ENCODE results near the gene ALPP.
"Not testable (repeated sequence)": the region's sequence is repeated elsewhere in the genome, so short reads cannot be mapped to it uniquely, and the experiment has no call there.

DNA sequence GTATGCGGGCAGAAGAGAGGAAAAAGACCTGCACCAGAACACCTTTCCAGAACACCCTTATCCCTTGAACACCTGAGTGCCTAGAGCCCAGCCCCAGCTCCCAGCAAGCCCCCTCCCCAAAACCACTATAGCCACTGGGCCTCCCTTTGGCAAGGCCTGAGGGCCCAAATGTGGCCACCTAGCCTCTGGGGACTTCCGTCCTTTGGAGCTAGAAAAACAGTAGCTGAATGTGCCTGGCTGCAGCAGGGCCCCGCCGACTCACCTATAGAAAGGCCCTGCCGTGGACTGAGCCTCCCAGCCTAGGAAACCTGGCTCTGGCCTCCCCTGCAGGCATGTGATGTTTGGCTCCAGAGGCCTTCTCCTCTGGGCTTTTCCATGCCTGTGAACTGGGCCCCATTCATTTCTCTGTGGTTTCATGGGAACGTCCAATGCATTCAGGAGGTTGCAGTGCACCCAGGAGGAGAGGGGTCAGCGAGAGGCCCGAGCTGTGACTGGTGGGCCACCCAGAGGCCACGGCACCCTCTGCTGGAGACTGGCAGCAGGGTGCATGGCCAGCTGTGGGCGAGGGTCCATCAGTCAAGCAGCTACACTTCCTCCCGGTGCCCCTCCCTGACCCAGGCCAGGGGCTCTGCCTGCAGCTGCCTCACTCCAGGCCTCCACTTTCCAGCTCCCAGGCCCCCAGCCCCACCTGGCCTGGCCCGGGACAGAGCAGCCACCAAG lies 15.3 kb upstream of the ALPP start:
- TF ChIP-seq POLR2A (IDR thresholded peaks at IDR 0.05; ENCODE audit: low read depth, low read length); POLR2AphosphoS5 (IDR thresholded peaks at IDR 0.05; ENCODE audit: insufficient read depth, low read depth, low read length); JUN (IDR thresholded peaks at IDR 0.05; ENCODE audit: borderline replicate concordance, insufficient read depth, insufficient read length, low read depth): not testable (repeated sequence)
- TF ChIP-seq, protein P1, sequence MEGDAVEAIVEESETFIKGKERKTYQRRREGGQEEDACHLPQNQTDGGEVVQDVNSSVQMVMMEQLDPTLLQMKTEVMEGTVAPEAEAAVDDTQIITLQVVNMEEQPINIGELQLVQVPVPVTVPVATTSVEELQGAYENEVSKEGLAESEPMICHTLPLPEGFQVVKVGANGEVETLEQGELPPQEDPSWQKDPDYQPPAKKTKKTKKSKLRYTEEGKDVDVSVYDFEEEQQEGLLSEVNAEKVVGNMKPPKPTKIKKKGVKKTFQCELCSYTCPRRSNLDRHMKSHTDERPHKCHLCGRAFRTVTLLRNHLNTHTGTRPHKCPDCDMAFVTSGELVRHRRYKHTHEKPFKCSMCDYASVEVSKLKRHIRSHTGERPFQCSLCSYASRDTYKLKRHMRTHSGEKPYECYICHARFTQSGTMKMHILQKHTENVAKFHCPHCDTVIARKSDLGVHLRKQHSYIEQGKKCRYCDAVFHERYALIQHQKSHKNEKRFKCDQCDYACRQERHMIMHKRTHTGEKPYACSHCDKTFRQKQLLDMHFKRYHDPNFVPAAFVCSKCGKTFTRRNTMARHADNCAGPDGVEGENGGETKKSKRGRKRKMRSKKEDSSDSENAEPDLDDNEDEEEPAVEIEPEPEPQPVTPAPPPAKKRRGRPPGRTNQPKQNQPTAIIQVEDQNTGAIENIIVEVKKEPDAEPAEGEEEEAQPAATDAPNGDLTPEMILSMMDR (IDR thresholded peaks at IDR 0.05; ENCODE audit: extremely low read depth in 1 of 2, insufficient read depth in 1 of 2, low read depth in 1 of 2, low read length in 2 of 2): not testable (repeated sequence)
- TF ChIP-seq, protein P2, sequence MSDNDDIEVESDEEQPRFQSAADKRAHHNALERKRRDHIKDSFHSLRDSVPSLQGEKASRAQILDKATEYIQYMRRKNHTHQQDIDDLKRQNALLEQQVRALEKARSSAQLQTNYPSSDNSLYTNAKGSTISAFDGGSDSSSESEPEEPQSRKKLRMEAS (IDR thresholded peaks at IDR 0.05; ENCODE audit: insufficient read depth, insufficient read length): not testable (repeated sequence)
